ENCODE results near the gene ANKRD55.
"Not testable (repeated sequence)": the region's sequence is repeated elsewhere in the genome, so short reads cannot be mapped to it uniquely, and the experiment has no call there.

Gene ANKRD55

GRCh38 chr5:56166671-56167385, 66.3 kb downstream of the ANKRD55 start:
- no peak for DNase-seq

GRCh38 chr5:56164376-56164775, 68.8 kb downstream of the ANKRD55 start:
- no peak for DNase-seq

GRCh38 chr5:56161927-56162326, 71.2 kb downstream of the ANKRD55 start:
- no peak for DNase-seq

DNA sequence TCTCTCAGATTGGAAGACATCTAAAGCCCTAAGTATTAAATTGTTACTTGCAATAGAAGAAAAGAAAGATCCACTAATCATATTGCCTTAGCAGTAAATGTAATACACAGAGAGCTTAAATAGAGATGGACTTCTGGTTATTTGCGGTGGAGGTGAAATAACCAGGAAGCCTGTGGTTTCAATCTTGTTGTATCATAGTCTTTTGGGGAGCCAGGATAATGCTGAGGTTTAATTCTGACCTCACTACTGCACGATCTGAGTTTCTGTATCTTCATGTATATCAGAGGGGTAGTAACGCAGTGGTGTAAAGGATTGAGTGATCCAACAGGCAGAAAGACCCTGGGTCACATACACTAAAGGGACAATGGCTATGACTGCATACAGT, 71.7 kb downstream of the ANKRD55 start:
- no peak for DNase-seq

DNA sequence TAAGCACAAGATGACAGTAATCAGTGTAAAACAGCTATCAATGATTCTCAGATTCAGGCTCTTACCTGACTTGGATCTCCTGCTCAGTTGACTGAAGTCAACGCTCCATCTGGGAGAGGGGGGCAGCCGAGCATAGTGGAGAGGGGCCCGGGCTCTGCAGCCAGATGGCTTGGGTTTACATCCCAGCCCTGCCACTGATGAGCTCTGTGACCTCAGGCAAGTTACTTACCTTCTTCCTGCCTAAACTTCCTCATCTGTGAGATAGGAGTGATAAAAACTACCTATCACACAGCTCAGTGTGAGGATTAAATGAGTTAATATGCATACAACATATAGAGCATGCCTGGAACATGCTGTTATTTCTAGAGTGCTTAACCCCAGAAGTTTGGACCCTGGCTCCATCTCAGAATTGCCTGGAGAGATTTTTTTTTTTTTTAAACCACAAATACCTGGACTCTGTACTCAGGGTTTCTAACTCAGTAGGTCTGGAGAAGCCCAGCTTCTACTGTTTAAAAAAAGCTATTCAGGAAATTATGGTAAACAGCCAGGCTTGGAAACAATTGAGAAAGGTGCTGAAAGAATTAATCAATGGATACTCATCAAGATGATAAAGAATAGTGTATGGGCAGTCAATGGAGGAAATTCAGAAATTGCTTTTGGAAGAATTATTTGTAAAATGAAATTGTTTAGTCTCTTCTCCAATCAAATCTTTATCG, 72.2 kb downstream of the ANKRD55 start:
- DNase-seq: no peak

DNA sequence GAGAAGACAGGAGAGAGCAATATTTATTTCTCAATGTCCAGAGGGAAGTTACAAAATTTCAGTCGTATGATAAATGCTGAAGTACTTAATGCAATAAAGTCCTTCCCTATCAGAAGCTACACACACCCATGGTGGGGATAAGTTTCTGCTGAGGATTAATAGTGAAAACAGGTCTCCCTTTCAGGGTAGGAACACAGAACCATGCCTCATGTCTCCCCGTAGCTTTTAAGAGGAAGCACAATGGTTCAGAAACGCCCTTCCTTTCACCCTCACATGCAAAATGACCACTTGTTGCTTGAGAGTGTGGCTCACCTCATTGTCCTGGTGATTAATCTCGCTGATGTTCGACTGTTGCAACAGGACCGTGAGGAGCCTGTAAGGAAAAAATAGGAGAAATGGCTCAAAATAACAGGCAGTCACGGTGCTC, 73.6 kb downstream of the ANKRD55 start:
- DNase-seq: no peak

DNA sequence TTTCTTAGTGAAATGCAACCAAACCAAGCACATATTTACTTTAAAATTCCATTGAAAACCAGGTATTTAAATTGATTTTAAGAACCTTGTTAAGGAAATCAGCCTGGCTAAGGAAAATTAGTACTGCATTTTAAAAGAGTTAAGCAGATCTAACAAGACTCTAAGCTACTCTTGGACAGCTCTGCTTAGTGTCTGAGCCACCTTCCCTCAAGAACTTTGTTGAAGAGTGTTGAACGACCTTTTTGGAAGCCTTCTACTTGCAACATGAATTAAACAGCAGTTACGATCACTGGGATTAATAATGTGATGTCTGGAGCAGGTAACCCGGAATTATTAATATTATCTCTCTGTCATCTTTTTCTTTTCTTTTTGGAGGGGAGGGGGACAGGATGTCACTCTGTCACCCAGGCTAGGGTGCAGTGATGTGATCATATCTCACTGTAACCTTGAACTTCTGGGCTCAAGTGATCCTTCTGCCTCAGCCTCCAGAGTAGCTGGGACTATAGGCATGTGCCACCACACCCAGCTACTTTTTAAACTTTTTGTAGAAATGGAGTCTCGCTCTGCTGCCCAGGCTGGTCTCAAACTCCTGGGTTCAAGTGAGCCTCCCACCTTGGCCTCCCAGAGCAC, 74.7 kb downstream of the ANKRD55 start:
- no peak for DNase-seq

DNA sequence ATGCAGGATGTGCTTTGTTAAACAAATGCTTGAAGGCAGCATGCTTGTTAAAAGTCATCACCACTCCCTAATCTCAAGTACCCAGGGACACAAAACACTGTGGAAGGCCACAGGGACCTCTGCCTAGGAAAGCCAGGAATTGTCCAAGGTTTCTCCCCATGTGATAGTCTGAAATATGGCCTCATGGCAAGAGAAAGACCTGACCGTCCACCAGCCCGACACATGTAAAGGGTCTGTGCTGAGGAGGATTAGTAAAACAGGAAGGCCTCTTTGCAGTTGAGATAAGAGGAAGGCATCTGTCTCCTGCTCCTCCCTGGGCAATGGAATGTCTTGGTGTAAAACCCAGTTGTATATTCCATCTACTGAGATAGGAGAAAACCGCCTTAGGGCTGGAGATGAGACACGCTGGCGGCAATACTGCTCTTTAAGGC, 75.9 kb downstream of the ANKRD55 start:
- DNase-seq: not testable (repeated sequence)

DNA sequence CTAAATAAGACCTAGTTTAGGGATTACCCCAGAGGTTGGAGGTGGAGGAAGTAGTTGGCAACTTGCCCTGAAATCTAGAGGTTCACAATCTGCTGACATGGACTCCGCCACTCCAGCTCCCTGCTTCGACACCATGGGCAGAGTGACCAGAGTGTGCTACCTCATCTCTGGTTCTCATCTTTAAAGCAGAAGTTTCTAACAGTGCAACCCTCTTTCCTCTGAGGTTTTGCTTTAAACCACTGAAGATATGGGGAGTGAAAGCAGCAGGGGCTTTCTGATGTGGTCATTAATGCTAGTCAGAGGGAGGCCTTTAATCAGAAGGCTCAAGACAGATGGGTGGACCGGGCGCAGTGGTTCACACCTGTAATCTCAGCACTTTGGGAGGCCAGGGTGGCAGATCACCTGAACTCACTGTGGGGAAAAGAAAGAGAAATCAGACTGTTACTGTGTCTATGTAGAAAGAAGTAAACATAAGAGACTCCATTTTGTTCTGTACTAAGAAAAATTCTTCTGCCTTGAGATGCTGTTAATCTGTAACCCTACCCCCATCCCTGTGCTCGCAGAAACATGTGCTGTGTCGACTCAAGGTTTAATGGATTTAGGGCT, 76.4 kb downstream of the ANKRD55 start:
- not testable (repeated sequence) for DNase-seq

- no peak for DNase-seq
These were observed 77.0 kb downstream of the ANKRD55 start for GRCh38 chr5:56155992-56156584.

- DNase-seq: no peak
These were observed 78.2 kb downstream of the ANKRD55 start for GRCh38 chr5:56154732-56155484.

DNA sequence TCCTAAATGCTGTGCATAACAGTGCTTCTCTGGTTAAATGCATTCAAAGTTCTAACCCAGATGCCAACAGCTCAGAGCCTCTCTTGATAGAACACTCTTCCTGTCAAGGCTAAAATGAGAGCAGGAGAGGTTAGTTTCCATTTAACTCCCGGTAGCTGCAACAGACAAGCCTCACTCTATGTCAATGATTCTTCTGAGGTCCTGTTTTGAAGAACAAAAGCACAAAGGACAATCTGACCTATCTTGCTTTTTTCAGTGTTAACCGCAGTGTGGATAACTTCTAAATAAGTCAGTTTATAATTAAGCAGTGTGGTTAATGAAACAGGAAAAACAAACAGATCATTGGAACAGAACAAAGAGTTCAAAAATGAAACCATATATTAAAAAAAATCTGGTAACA, 80.7 kb downstream of the ANKRD55 start:
- DNase-seq: no peak

DNA sequence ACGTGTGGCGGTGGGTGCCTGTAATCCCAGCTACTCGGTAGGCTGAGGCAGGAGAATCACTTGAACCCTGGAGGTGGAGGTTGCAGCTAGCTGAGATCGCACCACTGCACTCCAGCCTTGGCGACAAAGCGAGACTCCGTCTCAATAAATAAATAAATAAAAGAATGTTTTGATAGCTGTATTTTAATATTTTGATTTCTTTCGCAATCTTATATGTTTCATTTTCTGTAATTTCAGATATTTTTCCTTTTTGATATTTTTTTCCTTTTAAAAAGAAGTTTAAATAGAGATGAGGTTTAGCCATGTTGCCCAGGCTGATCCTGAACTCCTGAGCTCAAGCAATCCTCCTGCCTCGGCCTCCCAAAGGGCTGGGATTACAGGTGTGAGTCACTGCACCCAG, 82.4 kb downstream of the ANKRD55 start:
- not testable (repeated sequence) for DNase-seq

- DNase-seq: no peak
These were observed 84.6 kb downstream of the ANKRD55 start for GRCh38 chr5:56148453-56148971.

- no peak for DNase-seq
These were observed 85.4 kb downstream of the ANKRD55 start for GRCh38 chr5:56147659-56148230.

DNA sequence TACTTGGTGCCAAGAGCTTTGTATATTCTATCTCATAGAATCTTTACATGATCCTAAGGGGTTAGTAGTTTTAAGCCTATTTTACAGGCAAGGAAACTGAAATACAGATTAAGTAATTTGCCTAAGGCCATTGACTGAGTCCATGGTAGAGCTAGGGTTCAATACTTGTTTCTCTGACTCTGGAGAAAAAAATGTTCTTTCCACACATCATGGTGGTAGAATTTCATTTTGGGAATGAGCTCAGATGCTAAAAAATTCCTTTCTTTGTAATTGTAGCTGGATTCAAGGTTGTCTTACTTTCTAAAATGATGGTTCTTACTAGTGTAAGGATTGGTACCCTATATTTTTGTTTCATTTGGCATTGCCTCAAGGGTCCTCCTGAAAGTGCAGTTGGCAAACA, 86.0 kb downstream of the ANKRD55 start:
- no peak for DNase-seq

DNA sequence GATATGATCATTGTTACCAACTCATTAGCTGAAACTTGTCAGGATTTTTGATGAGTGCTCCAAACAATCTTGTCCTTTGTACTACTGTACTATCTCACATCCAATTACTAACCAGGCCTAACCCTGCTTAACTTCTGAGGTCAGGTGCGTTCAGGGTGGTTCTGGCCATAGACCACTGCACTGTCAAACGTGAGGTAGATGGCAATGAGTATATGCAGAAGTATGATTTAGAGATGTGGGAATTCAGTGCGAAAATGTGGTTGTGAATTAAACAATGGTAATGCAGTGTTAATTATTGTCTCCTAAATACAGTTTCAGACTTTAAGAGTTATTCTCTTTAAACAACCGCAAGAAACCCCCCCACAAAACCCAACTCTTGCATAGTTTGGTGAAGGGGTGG, 86.5 kb downstream of the ANKRD55 start:
- no peak for DNase-seq

DNA sequence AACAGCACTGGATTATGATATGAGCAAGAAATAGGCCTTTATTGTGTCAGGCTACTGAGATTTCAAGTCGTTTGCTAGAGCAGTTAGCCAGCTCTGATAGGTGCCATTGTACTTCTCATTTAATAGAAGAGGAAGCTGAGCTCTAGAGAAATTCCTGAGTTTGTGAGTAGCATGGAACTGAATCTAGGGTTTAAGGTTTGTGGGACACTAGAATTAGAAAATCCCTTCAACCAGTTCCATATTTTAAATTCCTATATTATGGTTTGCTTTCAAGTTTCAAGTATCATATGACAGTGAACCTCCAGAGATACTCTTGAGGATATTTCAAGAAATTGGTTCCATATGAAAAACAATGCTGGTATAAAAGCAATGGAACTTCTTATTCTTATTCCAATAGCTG, 87.6 kb downstream of the ANKRD55 start:
- no peak for DNase-seq

DNA sequence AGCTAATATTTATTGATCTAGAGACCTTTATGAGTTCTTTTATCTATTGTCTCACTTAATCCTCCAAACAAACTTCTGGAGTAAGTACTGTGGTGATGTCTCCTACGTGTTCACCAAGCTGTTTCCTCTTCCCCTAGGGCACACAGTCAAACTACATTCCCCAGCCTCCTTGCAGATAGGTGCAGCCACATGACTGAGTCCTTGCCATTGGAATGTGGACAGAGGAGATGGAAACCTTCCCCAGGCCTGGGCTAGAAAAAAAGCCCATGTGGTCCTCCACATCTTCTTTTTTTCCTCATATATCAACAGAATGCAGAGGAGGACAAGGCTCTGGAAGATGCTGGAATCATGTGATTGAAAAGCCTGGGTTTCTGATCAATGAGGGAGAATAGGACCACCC, 88.0 kb downstream of the ANKRD55 start:
- DNase-seq: no peak

GRCh38 chr5:56144211-56144610, 88.9 kb downstream of the ANKRD55 start:
- no peak for DNase-seq

DNA sequence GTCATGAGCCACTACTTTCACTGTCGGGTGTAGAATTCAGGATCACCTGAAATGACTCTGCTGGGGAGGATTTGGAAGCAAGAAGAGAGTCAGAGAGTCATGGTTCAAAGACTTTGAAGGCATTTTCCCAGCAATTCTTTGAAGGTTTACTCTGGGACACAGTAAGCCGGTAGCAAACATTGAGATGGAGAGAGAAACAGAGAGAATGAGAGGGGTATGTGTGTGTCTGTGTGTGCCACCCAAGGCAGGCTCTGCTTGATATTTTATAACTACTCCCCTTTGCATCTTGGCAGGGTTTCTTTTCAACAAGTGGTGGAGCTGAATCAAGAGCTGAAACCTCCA, 89.8 kb downstream of the ANKRD55 start:
- no peak for DNase-seq
